GM23248 (cell line): ENCODE results near the gene DCLK2.

Experiments used
- EZH2 ChIP-seq: fragments of 200-600 bp; sonication (generic); IDR thresholded peaks from 2 replicates; pipeline ENCODE4 v1.6.1; 2018; ENCODE audit warnings: antibody characterized with exemption, mild to moderate bottlenecking; ENCODE audit not compliant: insufficient read depth, poor library complexity, severe bottlenecking
- EZH2phosphoT487 ChIP-seq: fragments of 200-600 bp; sonication (generic); IDR thresholded peaks from 2 replicates; pipeline ENCODE4 v1.6.1; 2018; ENCODE audit warnings: antibody characterized with exemption, moderate library complexity, mild to moderate bottlenecking, low read depth; ENCODE audit not compliant: insufficient read depth

- TF ChIP-seq EZH2 (no peak), EZH2phosphoT487 (no peak)
These were observed 99.9 kb downstream of the DCLK2 start for GRCh38 chr4:150178161-150178560.
